Uterus (tissue), 2 donors: ENCODE results near the gene IL36G.

Experiments used
- CTCF ChIP-seq, 4 experiments: fragments of 200-600 bp in 2 of 4; fragments of 450-650 bp in 2 of 4; sonication (generic) in 2 of 4; IDR thresholded peaks; one replicate each; pipeline ENCODE4 v1.5.1; 2016 to 2019; ENCODE audit warnings: antibody characterized with exemption in 4 of 4, mild to moderate bottlenecking in 2 of 4, moderate library complexity in 1 of 4
- POLR2A ChIP-seq, 2 donors: fragments of 450-650 bp; IDR thresholded peaks; one replicate each; pipeline ENCODE4 v1.6.1; 2016; ENCODE audit warnings: antibody characterized with exemption in 2 of 2, mild to moderate bottlenecking in 1 of 2, moderate library complexity in 1 of 2

GRCh38 chr2:112959109-112959812 lies 18.5 kb upstream of the IL36G start:
- no peak for TF ChIP-seq CTCF (IDR thresholded peaks at IDR 0.05)
- TF ChIP-seq POLR2A (IDR thresholded peaks at IDR 0.05) = no peak
